HL-60 (cell line): Measurements from ENCODE around the gene TRIM44.

Experiments used
- DNase-seq, 2 experiments: peaks; one replicate each; pipeline ENCODE4 v3.0.0-alpha.2; 2010 to 2020; ENCODE audit warnings: low read depth in 1 of 2, low spot score in 1 of 2
- H3K27ac ChIP-seq: fragments of 250-450 bp; sonication (Bioruptor Pico); replicated peaks from 2 replicates; pipeline ENCODE4 v1.5.1; 2020; ENCODE audit warnings: mild to moderate bottlenecking, moderate library complexity
- H3K27me3 ChIP-seq: fragments of 250-450 bp; sonication (Bioruptor Pico); 2 replicates; pipeline ENCODE4 v1.5.1; 2021; ENCODE audit warnings: mild to moderate bottlenecking, moderate library complexity; ENCODE audit not compliant: insufficient read depth, poor library complexity, severe bottlenecking
- H3K4me3 ChIP-seq: replicated peaks from 2 replicates; pipeline ENCODE4 v1.5.1; 2011; ENCODE audit warnings: mild to moderate bottlenecking, control low read depth, low read length; ENCODE audit not compliant: insufficient read depth
- CTCF ChIP-seq: IDR thresholded peaks from one replicate; pipeline ENCODE4 v1.5.1; 2011; ENCODE audit warnings: low read length, control low read depth, inconsistent platforms; ENCODE audit not compliant: insufficient read depth
- GABPA ChIP-seq: IDR thresholded peaks from 2 replicates; pipeline ENCODE4 v1.6.1; 2012; ENCODE audit warnings: low read depth
- POLR2AphosphoS5 ChIP-seq: IDR thresholded peaks from 2 replicates; pipeline ENCODE4 v1.6.1; 2012; ENCODE audit warnings: low read depth
- SPI1 ChIP-seq: IDR thresholded peaks from 2 replicates; pipeline ENCODE4 v1.6.1; 2012; ENCODE audit warnings: low read depth, mild to moderate bottlenecking, borderline replicate concordance
- TF ChIP-seq, protein P1 (sequence below): IDR thresholded peaks from 2 replicates; pipeline ENCODE4 v1.6.1; 2012; ENCODE audit warnings: low read depth; ENCODE audit not compliant: insufficient replicate concordance

TRIM44 gene

DNA sequence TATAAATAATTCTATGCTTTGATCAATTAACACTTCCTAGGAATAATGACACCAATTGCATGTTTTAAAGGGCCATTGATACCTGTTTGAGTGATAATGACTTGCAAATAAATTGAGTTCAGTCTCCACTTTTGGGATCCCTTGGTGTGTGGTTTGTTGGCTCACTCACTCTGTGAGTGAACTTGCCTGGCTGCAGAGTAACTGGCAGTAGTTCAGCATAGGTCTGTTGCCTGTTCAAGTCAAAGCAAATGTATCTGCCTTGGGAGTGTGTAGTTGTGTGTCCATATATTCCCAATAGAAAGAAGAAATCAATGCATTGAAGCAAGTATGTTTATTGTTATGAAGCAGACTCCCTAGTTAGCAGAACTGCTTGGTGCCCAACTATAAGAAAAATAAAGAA, 49.3 kb downstream of the TRIM44 start:
- Histone ChIP-seq H3K27ac (no peak overlapping the region), H3K27me3 (no peaks in the 10 kb centered on the region), H3K4me3 (no peak overlapping the region)
- TF ChIP-seq SPI1 (no peak), POLR2AphosphoS5 (no peak), CTCF (no peak), GABPA (no peak)
- TF ChIP-seq, protein P1, sequence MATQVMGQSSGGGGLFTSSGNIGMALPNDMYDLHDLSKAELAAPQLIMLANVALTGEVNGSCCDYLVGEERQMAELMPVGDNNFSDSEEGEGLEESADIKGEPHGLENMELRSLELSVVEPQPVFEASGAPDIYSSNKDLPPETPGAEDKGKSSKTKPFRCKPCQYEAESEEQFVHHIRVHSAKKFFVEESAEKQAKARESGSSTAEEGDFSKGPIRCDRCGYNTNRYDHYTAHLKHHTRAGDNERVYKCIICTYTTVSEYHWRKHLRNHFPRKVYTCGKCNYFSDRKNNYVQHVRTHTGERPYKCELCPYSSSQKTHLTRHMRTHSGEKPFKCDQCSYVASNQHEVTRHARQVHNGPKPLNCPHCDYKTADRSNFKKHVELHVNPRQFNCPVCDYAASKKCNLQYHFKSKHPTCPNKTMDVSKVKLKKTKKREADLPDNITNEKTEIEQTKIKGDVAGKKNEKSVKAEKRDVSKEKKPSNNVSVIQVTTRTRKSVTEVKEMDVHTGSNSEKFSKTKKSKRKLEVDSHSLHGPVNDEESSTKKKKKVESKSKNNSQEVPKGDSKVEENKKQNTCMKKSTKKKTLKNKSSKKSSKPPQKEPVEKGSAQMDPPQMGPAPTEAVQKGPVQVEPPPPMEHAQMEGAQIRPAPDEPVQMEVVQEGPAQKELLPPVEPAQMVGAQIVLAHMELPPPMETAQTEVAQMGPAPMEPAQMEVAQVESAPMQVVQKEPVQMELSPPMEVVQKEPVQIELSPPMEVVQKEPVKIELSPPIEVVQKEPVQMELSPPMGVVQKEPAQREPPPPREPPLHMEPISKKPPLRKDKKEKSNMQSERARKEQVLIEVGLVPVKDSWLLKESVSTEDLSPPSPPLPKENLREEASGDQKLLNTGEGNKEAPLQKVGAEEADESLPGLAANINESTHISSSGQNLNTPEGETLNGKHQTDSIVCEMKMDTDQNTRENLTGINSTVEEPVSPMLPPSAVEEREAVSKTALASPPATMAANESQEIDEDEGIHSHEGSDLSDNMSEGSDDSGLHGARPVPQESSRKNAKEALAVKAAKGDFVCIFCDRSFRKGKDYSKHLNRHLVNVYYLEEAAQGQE, result no peak
- no peak for DNase-seq

GRCh38 chr11:35712533-35712932, 50.0 kb downstream of the TRIM44 start:
- Histone ChIP-seq H3K27me3 (no peaks in the 10 kb centered on the region), H3K27ac (no peak overlapping the region), H3K4me3 (no peak overlapping the region)
- TF ChIP-seq SPI1 (no peak), CTCF (no peak), POLR2AphosphoS5 (no peak), GABPA (no peak)
- TF ChIP-seq, protein P1, result no peak
- DNase-seq, result no peak

- TF ChIP-seq GABPA, result no peak
- TF ChIP-seq CTCF, result no peak
- TF ChIP-seq, protein P1, result no peak
- no peak for TF ChIP-seq POLR2AphosphoS5
- TF ChIP-seq SPI1, result no peak
- Histone ChIP-seq H3K27me3 (no peaks in the 10 kb centered on the region), H3K27ac (no peak overlapping the region), H3K4me3 (no peak overlapping the region)
- no peak for DNase-seq
Observed at GRCh38 chr11:35714882-35715627, 52.5 kb downstream of the TRIM44 start.
